Ureter (tissue), 1 donor: ENCODE results near the gene AP5Z1. TPM values are rescaled to one million over a fixed set of nuclear protein-coding genes. Genes with fewer than 3 reads are reported as not detected.
"Not testable (repeated sequence)": the region's sequence is repeated elsewhere in the genome, so short reads cannot be mapped to it uniquely, and the experiment has no call there.

Experiments used
- DNase-seq: peaks from one replicate; pipeline ENCODE4 v3.0.0-alpha.2; 2020; ENCODE audit warnings: low spot score
- total RNA-seq: library from RNA; stranded (reverse); gene quantifications from one replicate; pipeline ENCODE4 v1.2.4, GENCODE V29; 2023
- donor health status: DM: yes; HTN: yes; CAD: no.

Gene AP5Z1
- total RNA-seq, 1 donor from 2014 or later: 39.1 TPM

DNA sequence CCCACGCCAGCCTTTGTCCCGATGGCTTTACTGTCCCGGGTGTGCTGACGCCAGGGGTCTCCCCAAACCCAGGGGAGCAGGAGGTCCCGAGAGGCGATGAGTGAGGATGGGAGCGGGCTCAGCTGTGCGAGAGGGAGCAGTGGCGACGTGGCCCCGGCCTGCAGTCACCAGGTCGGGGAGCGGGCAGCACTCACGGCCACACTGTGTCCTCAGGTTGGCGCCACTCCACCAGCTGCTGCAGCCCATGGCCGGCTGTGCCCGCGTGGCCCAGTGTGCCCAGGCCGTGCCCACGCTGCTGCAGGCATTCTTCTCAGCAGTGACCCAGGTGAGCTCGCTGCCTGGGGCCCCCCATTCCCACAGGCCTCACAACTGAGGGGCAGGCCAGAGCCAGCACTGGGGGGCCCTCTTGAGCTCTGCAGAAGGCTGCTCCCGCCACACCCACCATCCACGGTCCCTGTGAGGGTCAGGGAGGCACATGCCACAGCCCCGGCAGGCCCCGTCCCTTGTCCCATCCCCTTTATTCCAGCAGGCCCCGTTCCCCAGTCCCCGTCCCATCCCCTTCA, 13.3 kb downstream of the AP5Z1 start:
- no peak for DNase-seq

DNA sequence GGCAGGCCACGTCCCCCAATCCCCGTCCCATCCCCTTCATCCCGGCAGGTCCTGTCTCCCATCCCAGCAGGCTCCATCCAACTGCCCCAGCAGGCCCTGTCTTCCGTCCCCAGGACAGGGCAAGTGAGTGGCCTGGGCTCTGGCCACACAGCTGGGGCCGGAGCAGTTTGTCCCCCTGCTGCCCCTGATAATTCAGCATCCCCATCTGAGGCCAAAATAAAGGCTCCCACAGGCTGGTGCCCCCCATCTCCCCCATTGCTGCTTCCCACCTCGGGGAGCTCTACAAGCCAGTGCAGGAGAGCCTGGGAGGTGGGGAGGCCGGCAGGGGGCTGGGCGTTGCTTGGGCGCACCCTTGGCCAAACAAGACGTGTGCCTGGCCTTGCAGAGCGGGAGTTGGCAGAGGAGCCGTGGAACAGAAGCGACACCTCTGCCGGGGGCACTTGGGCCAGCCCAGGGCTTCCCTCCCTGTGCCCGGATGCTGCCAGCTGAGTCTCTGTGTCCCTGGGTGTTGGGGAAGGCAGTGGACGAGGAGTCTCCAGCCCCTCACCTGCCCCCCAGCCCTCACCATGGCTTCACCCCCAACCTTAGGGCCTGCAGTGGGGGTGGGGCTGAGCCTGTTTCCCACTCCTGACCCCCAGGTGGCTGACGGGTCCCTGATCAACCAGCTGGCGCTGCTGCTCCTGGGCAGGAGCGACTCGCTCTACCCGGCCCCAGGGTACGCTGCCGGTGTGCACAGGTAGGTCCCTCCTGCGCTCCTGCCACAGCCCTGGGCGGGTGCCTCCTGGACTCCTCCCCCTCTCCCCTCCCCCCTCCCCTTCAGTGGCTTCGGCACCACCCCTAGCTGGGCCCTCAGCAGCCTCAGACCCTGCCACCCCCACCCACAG, 14.0 kb downstream of the AP5Z1 start:
- DNase-seq: no peak

DNA sequence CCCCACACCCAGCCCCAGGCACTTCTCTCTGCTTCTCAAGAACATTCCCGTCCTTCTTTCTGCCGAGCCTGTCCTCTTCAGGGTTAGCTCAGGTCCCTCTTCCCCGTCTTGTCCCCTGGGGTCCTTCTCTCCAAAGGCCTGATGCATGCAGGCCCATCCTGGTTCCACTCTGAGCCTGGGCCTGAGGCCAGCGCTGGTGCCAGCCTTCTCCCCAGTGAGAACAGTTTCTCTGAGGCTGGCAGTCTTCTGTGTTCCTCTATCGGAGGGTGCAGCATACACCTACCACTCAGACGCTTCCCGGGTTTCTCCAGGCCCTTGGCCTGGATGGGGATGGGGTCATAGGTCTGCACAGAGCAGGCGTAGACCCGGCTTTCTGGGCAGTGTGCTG, 14.6 kb downstream of the AP5Z1 start:
- DNase-seq: no peak

DNA sequence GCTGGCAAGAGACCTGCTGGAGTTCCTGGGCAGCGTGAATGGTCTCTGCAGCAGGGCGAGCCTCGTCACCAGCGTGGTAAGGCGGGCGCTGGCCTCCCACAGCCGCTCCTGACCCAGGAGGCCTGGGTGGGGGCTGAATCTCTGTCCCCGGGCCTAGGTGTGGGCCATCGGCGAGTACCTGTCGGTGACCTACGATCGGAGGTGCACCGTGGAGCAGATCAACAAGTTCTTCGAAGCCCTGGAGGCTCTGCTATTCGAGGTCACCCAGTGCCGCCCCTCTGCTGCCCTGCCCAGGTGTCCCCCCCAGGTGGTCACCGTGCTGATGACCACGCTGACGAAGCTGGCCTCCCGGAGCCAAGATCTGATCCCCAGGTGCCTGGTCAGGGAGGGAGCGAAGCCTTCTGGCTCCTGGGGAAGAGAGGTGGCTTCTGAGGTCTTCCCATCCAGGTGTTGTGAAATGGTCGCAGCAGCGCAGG, 15.1 kb downstream of the AP5Z1 start:
- no peak for DNase-seq

DNA sequence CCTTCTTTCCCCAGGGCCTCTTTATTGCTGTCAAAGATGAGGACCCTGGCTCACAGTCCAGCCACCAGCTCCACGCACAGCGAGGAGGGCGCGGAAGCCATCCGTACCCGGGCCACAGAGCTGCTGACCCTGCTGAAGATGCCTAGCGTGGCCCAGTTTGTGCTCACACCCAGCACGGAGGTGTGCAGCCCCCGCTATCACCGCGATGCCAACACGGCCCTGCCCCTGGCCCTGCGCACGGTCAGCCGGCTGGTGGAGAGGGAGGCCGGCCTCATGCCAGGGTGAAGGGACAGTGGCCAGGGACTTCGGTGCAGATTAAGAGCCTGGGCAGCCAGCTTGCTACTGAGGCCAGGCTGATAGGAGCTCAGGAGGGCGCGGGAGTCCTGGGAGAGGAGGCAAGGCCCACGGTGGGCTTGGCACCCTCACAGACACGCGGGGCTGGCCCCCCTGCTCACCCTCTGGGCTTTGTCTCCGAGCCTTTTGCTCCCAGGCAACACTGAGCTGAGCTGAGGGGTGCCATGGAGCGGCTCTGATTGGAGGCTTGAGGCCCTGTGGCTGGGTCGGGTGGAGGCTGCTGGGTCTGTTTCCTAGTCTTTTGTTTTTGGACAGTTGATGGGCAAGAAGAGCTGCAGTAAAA, 15.8 kb downstream of the AP5Z1 start:
- no peak for DNase-seq

DNA sequence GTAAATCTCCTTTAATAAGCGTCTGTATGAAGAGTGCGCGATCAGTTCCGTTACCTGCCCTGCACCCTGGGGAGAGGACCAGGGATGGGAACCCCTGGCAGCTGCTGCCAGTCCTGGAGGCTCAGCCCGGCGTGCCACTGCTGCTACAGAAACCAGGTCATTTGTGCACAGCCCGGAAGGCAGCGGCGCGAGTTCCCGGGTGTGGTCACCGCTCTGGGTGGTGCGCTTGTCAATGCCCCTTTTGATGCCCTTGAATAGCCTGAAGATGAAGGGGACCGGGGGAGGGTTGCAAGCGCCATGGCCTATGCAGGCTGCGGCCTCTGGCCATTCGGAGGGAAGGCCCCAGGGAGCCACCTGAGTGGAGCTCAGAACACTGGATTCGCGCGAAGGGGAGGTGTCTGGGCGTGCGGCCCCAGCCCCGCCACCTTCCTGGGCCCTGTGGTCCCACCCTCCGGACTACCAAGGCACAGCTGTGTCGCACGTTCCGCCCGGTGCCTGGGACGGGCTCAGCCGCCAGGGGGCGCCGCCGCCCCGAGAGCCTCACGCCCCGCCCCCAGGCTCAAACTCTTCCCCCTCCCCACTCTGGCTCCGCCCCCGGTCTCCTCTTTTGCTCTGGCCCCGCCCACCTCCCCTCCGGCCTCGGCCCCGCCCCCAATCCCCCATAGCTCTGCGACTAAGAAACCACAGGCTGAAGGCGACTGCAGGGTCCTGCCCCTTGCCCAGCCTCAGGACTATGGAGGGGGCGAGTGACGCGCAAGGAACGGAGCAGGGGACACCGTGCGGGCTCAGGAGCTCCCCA, 16.5 kb downstream of the AP5Z1 start:
- DNase-seq: peak; percentile 69

DNA sequence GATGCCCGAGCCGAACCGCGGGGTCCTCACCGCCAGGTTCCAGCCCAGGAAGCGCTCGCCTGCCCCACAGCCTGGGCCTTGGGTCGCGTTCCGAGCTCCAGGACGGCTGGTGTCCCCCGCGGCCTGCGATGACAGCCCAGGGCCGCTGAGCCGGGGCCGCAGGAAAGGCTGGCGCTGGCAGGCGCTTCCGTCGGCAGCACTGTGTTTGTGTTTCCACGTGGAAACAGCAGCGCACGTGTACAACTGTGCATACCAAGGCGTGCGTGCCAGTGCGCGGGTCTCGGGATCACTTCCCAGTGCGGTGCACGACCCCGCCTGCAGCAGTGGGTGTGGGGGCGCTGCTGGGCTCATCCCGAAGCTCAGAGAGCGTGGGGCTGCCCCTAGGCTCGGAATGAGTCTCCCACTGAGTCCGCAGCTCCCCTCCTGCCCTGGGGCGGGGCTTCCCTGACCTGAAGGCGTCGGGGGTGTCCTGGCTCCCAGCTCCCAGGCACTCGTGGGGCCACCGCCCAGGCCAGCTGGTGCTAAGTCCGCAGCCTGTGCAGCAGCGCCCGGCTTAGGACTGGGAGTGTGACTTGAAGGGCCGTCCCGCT, 17.2 kb downstream of the AP5Z1 start:
- DNase-seq: peak; percentile 45

DNA sequence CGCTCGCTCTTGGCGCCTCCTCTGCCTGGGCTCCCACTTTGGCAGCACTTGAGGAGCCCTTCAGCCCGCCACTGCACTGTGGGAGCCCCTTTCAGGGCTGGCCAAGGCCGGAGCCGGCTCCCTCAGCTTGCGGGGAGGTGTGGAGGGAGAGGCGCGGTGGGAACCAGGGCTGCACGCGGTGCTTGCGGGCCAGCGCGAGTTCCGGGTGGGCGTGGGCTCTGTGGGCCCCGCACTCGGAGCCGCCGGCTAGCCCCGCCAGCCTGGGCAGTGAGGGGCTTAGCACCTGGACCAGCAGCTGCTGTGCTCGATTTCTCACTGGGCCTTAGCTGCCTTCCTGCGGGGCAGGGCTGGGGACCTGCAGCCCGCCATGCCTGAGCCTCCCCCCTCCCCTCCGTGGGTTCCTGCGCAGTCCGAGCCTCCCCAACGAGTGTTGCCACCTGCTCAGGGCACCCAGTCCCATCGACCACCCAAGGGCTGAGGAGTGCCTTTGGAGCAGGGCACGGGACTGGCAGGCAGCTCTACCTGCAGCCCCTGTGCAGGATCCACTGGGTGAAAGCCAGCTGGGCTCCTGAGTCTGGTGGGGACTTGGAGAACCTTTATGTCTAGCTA, 18.1 kb downstream of the AP5Z1 start:
- peak; percentile 41 for DNase-seq

DNA sequence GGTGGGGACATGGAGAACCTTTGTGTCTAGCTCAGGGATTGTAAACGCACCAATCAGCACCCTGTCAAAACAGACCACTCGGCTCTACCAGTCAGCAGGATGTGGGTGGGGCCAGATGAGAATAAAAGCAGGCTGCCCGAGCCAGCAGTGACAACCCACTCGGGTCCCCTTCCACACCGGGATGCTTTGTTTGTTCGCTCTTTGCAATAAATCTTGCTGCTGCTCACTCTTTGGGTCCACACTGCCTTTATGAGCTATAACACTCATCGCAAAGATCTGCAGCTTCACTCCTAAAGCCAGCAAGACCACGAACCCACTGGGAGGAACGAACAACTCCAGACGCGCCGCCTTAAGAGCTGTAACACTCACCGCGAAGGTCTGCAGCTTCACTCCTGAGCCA, 18.7 kb downstream of the AP5Z1 start:
- DNase-seq: not testable (repeated sequence)

DNA sequence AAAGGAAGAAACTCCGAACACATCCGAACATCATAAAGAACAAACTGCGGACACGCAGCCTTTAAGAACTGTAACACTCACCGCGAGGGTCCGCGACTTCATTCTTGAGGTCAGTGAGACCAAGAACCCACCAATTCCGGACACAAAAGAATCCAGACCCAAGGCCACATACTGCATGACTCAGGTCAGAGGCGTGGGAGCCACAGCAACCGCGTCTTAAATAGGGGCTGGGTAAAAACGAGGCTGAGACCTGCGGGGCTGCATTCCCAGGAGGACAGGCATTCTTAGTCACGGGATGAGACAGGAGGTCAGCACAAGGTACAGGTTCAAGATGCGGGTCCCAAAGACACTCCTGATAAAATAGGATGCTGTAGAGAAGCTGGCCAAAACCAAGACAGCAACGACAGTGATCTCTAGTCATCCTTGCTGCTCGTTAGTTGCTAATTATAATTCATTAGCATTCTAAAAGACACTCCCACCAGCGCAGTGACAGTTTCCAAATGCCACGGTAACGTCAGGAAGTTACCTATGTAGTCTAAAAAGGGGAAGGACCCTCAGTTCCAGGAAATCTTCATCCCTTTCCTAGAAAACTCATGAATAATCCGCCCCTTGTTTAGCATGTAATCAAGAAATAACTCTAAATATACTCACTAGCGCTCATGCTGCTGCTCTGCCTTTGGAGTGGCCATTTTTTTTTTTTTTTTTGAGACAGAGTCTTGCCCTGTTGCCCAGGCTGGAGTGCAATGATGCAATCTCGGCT, 19.3 kb downstream of the AP5Z1 start:
- DNase-seq: no peak

DNA sequence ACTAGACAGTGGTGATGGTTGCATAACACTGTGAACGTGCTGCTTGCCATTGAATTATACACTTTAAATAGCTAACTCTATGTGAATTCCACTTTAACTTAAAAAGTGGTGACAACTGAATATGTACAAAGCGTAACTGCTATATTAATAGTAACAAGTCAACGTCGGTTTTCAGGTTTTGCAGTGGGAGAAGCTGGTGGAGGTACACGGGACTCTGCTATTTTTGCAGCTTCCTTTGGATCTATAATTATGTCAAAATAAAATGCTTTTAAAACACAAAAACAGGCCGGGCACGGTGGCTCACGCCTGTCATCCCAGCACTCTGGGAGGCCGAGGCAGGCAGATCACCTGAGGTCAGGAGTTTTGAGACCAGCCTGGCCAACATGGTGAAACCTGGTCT, 21.0 kb downstream of the AP5Z1 start:
- DNase-seq: no peak

DNA sequence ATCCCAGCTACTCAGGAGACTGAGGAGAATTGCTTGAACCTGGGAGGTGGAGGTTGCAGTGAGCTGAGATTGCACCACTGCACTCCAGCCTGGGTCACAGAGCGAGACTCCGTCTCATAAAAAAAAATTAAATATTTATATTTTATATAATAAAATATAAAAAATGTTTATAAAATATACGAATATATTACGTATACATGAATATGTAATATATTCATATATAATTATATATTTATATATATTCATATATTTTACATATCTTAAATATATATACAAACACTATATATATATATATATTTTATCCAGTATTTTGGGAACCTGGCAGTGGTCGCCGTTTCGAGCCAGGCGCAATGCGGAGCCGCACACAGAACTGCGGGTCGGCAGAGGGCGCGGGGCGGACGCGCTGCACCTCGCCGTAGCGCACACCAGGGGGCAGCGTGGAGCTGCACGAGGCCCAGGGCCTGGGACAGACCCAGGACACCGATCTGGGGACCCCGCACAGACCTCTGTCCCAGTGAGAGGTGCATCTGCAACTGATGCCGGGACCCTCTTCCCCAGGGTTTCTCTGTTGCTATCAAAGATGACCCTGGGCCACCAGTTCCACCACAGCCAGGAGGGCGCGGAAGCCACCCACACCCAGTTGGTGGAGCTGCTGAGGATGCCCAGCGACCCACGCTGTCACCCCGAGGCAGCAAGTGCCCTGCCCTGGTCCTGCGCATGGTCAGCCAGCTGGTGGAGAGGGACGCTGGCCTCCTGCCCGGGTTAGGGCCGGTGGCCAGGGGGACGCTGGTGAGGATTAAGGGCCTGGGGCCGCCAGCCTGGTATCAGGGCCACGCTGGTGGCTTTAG, 22.7 kb downstream of the AP5Z1 start:
- peak; percentile 49 for DNase-seq

DNA sequence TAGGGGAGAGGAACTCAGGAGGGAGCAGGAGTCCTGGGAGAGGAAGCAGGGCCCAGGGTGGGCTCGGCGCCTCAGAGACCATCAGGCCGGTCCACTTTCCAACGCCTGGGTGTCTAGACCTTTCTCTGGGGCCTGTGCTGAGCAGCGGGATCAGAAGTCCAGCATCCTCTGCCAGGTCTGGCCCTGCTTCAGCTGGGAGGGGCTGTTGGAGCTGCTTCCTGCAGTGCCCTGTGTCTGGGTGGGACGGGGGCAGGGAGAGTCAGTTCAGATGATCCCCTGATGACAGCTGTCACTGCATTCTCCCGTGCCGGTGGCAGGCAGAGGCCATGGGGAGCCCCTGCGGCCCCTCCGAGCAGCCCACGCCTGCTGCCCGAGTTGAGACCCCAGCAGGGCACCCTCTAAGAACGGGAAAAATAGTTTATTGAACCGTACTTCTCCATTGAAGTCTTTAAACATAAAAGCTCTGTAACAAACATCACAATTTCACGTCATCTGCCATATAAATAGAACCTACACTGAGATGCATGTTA, 23.3 kb downstream of the AP5Z1 start:
- peak; percentile 43 for DNase-seq

DNA sequence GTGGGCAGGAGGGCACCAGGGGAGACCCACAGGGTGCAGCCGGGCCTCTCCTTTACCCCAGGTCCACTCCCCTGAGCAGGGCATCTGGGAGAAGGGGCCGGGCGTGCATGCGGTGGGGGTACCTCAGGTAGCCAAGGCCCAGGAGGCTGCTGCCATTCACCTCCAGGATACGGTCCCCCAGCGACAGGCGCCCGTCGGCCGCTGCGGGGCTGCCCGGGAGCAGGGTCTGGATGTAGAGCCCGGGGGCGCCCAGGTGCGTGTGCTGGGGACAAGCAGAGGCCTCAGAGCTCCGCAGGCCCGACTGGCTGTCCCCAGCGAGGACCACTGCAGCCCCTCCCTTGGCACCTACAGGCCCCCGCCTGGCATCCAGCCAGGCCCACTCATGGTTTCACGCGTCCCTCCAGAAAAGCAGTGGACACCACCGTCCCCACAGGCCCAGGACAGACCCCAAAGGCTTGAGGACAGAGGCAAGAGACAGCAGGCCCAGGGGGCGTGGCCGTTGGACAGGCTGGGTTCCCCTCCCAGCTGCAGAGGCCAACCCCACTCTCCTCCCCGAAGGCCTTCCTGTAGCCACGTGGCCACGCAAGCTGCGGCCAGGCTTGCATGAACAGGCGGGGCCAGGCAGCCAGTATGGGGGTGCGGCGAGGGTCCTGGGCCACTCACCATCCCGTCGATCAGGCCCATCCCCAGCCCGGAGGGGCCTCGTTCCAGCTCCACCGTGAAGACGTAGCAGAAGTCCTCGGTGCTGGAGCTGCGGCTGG, 24.3 kb downstream of the AP5Z1 start:
- peak; percentile 58 for DNase-seq

DNA sequence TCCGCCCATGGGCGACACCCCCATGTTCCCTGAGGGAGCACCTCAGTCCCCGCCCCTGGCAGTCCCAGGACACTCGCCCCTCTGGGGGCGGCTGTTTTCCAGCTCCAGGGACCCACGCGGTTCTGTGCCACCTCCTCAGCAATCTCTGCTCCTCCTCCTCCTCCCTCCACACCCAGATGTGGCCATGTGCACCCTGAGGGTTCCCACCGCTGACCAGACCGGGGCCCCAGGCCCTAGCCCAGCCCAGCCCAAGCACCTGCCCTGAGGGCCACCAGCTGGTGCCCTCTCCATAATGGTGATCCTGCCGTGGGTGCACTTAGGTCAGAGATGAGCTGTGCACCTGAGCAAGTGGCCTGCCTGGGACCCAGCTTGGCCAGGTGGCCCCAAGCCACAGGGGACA, 25.1 kb downstream of the AP5Z1 start:
- no peak for DNase-seq

DNA sequence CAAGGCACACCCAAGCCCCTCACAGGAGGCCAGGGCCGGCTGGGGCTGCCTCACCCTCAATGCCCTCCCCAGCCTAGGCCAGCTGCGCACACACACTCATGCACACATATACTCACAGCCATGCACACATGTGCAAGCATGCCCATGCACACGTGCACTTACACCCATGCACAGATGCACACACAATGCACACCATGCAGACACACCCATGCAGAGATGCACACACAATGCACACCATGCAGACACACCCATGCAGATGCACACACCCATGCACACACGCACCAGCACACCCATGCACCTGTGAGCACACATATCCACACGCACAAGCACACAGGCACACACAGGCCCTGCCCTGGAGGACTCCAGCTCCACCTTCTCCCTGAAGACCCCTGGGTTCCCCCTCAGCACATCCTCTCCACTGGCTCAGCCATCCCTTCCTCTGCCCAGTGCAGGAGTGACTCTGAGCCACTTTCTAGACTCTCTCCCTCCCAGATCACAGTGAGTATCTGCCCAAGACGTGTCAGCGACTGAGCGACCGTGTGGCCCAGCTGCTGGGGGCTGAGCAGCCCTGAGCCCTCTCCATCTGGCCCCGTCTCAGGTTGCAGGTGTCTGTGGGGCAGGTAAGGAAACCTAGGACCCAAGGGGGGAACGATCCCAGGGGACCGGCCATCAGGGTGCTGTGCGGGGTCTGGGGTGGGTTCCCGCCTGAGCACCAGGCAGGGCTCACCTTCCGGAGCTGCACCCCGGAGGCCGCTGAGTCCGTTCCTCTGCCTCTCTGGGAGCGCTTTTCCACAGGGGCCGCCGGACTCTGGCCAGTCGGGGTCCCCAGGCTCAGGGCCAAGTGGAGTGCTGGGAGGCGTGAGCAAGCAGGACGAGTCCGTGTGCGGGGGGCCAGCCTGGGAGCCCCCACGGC, 25.8 kb downstream of the AP5Z1 start:
- no peak for DNase-seq

DNA sequence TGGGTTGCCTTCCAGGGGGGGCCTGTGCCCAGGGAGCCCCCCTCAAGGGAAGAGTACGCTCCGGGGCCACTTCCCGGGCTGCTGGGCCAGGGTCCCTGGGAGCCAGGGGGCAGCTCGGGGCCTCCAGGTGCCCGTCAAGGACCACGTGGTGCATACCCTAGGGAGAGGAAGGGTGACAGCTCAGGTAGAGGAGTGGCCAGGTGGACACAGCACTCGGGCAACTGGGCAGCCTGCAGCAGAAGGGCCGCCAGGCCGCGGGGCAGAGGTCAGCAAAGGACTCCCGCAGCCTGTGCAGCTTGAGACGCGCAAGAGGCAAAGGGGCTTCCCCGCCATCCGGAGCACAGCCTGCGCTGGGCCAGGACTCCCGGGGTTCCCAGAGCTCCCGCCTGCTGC, 26.4 kb downstream of the AP5Z1 start:
- no peak for DNase-seq
